Left lung (tissue), 10 donors: ENCODE measurements around the gene RIN2. TPM values are rescaled to one million over a fixed set of nuclear protein-coding genes. Genes with fewer than 3 reads are reported as not detected.

Experiments used
- ATAC-seq: fragments of 200-7000 bp; cut with Tn5 transposase; one replicate; pipeline ENCODE4 v1.9.1; 2020; ENCODE audit warnings: moderate library complexity
- DNase-seq, 4 donors: peaks; one replicate each; pipeline ENCODE4 v3.0.0-alpha.2; 2013 to 2020
- H3K27ac ChIP-seq, 2 donors: fragments of 200-600 bp; sonication (generic) in 1 of 2; one replicate each; pipeline versions ENCODE4 v1.5.0 to v1.8.0; 2020 to 2021
- H3K27me3 ChIP-seq, 2 donors: fragments of 200-600 bp; sonication (generic) in 1 of 2; one replicate each; pipeline versions ENCODE4 v1.5.0 to v1.8.0; 2020 to 2021
- H3K36me3 ChIP-seq, 2 donors: fragments of 200-600 bp; sonication (generic) in 1 of 2; one replicate each; pipeline versions ENCODE4 v1.5.0 to v1.8.0; 2020 to 2021
- H3K4me1 ChIP-seq, 2 donors: fragments of 200-600 bp; one replicate each; pipeline ENCODE4 v1.8.0; 2021
- H3K4me3 ChIP-seq, 2 donors: fragments of 200-600 bp; sonication (generic) in 1 of 2; one replicate each; pipeline versions ENCODE4 v1.5.0 to v1.8.0; 2020 to 2021; ENCODE audit warnings: mild to moderate bottlenecking in 1 of 2
- H3K9me3 ChIP-seq, 2 donors: fragments of 200-600 bp; sonication (generic) in 1 of 2; one replicate each; pipeline versions ENCODE4 v1.5.0 to v1.8.0; 2020 to 2021
- CTCF ChIP-seq, 2 donors: fragments of 200-600 bp; sonication (generic) in 1 of 2; IDR thresholded peaks; one replicate each; pipeline versions ENCODE4 v1.5.0 to v1.8.0; 2021; ENCODE audit warnings: antibody characterized with exemption in 2 of 2
- intact Hi-C, 2 donors: fragments of 100-400 bp; cut with DNase I; formaldehyde crosslinking; loops; one replicate each; pipeline versions ENCODE4 v1.11.2 to v1.14.2; 2022
- polyA plus RNA-seq, 6 donors: library from polyadenylated mRNA; unstranded; fragments of 120-200 nt; gene quantifications; one replicate each; pipeline ENCODE4 v1.2.1, GENCODE V29; 2013; ENCODE audit not compliant: insufficient read length in 6 of 6
- total RNA-seq, 2 donors: library from RNA; stranded (reverse); fragmentation: NEBNext Ultra II Directional; extraction: Animal tissue kit (Norgen Biotek cat#: 25700); gene quantifications; one replicate each; pipeline ENCODE4 v1.2.1, GENCODE V29; 2021
- donor health status: DM: no; HTN: yes; CAD: no.
- donor health status: DM: no; HTN: no; CAD: no.

The RIN2 gene
- total and polyA plus RNA-seq, 8 donors = 34.8 to 69.8 (median 39.7) TPM

GRCh38 chr20:19712721-19713260 lies 45.3 kb upstream of the RIN2 start:
- H3K27ac ChIP-seq = no peak overlapping the region

GRCh38 chr20:19713822-19714578 lies 44.1 kb upstream of the RIN2 start:
- H3K9me3 ChIP-seq = peaks cover 0 to 9% of the 10 kb centered on the region in 2 donors
- no peak for DNase-seq
- TF ChIP-seq CTCF (IDR thresholded peaks at IDR 0.05) = no peak
- H3K4me1 ChIP-seq = no peaks in the 10 kb centered on the region
- no peaks in the 10 kb centered on the region for H3K27me3 ChIP-seq
- intact Hi-C loops = no loop called here
- ATAC-seq = no peak
- H3K36me3 ChIP-seq = no peaks in the 10 kb centered on the region
- no peak overlapping the region for H3K27ac ChIP-seq
- no peak overlapping the region for H3K4me3 ChIP-seq

More at GRCh38 chr20:19712721-19713260, 45.3 kb upstream of the RIN2 start:
- TF ChIP-seq CTCF (IDR thresholded peaks at IDR 0.05) = no peak
- intact Hi-C loops = no loop called here
- Histone ChIP-seq H3K9me3 (peaks cover 0 to 9% of the 10 kb centered on the region in 2 donors), H3K27me3 (no peaks in the 10 kb centered on the region), H3K4me1 (no peaks in the 10 kb centered on the region), H3K4me3 (no peak overlapping the region), H3K36me3 (no peaks in the 10 kb centered on the region)
- DNase-seq = peak in 1 of 4 donors; percentile 39
- peak; percentile 30 for ATAC-seq

- intact Hi-C loops = no loop called here
- no peak for ATAC-seq
- Histone ChIP-seq H3K4me3 (no peak overlapping the region), H3K9me3 (peaks cover 0 to 9% of the 10 kb centered on the region in 2 donors), H3K4me1 (no peaks in the 10 kb centered on the region), H3K27me3 (no peaks in the 10 kb centered on the region), H3K36me3 (no peaks in the 10 kb centered on the region), H3K27ac (no peak overlapping the region)
- no peak for TF ChIP-seq CTCF (IDR thresholded peaks at IDR 0.05)
- no peak for DNase-seq
These were observed 43.5 kb upstream of the RIN2 start for GRCh38 chr20:19714579-19714840.

- Histone ChIP-seq H3K4me3 (no peak overlapping the region), H3K9me3 (peaks cover 0 to 9% of the 10 kb centered on the region in 2 donors), H3K27ac (no peak overlapping the region), H3K27me3 (no peaks in the 10 kb centered on the region), H3K4me1 (no peaks in the 10 kb centered on the region), H3K36me3 (no peaks in the 10 kb centered on the region)
- ATAC-seq = no peak
- no peak for TF ChIP-seq CTCF (IDR thresholded peaks at IDR 0.05)
- DNase-seq = no peak
- intact Hi-C loops = no loop called here
These were observed 42.1 kb upstream of the RIN2 start for GRCh38 chr20:19715986-19716385.

- no peak for ATAC-seq
- H3K4me3 ChIP-seq = no peak overlapping the region
- intact Hi-C loops = no loop called here
- no peak for DNase-seq
- no peaks in the 10 kb centered on the region for H3K36me3 ChIP-seq
- no peaks in the 10 kb centered on the region for H3K4me1 ChIP-seq
- no peak overlapping the region for H3K27ac ChIP-seq
- H3K27me3 ChIP-seq = no peaks in the 10 kb centered on the region
- peaks cover 0 to 9% of the 10 kb centered on the region in 2 donors for H3K9me3 ChIP-seq
- no peak for TF ChIP-seq CTCF (IDR thresholded peaks at IDR 0.05)
These were observed 39.2 kb upstream of the RIN2 start for GRCh38 chr20:19718880-19719279.
